Fibroblast of the aortic adventitia (primary cell): Measurements from ENCODE around the gene DSP. TPM values are rescaled to one million over a fixed set of nuclear protein-coding genes. Genes with fewer than 3 reads are reported as not detected.
A peak's percentile ranks its signal among the peaks of the same experiment; 100 is the strongest.

Source experiments
- DNase-seq: peaks from one replicate; pipeline ENCODE4 v3.0.0-alpha.2; 2010; ENCODE audit warnings: low read depth
- H3K4me3 ChIP-seq: 2 replicates; pipeline ENCODE4 v1.5.1; 2011; ENCODE audit warnings: low read depth, mild to moderate bottlenecking, control low read depth, low read length, moderate library complexity
- total RNA-seq: library from RNA; depleted of rRNA; stranded (reverse); fragments of >200 nt; gene quantifications from 2 replicates; pipeline ENCODE4 v1.2.3, GENCODE V29; 2012; ENCODE audit warnings: low replicate concordance
- TF ChIP-seq, protein P1 (sequence below): IDR thresholded peaks from 2 replicates; pipeline ENCODE4 v1.5.1; 2011; ENCODE audit warnings: mild to moderate bottlenecking, low read length, control low read depth, inconsistent platforms; ENCODE audit not compliant: insufficient read depth

Gene DSP
- total RNA-seq, 1 donor: 4.2 TPM

DNA sequence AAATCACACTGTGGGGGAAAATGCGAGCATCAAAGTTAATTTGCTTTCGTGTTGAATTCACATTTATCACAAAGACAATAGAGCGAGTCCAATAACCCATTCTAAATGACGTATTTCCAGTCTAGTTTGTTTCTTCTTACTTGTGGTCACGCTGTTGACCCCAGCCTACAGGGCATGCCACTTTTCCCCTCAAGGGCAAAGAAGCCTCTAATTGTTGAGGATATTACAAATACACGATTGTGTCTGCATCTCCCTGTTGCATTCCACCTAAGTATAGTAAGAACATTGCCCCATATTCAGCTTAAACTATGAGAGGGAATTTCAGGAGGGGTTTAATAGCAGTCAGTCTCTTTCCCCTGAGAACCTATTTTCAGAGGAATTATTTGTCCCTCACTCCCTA lies 37.4 kb upstream of the DSP start:
- DNase-seq: no peak
- TF ChIP-seq, protein P1, sequence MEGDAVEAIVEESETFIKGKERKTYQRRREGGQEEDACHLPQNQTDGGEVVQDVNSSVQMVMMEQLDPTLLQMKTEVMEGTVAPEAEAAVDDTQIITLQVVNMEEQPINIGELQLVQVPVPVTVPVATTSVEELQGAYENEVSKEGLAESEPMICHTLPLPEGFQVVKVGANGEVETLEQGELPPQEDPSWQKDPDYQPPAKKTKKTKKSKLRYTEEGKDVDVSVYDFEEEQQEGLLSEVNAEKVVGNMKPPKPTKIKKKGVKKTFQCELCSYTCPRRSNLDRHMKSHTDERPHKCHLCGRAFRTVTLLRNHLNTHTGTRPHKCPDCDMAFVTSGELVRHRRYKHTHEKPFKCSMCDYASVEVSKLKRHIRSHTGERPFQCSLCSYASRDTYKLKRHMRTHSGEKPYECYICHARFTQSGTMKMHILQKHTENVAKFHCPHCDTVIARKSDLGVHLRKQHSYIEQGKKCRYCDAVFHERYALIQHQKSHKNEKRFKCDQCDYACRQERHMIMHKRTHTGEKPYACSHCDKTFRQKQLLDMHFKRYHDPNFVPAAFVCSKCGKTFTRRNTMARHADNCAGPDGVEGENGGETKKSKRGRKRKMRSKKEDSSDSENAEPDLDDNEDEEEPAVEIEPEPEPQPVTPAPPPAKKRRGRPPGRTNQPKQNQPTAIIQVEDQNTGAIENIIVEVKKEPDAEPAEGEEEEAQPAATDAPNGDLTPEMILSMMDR: no peak

DNA sequence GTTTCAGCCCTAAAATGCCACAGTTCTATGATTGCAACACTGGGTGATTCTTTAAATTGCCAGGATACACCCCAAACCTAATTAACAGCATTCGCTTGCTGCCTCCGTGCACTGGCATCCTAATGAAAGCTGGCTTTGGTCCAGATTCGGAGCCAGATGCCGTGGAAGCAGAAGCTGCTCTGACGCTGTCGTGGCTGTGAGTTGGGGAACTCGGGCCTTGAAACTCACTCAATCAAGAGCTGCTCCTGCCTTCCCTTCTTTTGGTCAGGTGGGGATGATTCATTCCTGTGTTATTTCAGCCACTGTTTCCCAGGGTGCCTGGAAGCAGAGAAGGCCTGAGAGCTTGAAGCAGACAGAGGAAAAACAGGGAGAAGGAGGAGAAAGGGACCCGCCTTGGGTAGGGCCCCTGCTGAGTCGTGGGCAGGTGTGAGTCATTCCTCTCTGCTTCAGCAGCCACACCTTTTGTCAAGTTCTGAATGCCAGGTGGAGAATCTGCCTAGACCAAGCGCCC lies 36.2 kb upstream of the DSP start:
- H3K4me3 ChIP-seq: no peak overlapping the region
- peak; percentile 49 for DNase-seq

More for the DNA sequence above, 37.4 kb upstream of the DSP start:
- no peak overlapping the region for H3K4me3 ChIP-seq

DNA sequence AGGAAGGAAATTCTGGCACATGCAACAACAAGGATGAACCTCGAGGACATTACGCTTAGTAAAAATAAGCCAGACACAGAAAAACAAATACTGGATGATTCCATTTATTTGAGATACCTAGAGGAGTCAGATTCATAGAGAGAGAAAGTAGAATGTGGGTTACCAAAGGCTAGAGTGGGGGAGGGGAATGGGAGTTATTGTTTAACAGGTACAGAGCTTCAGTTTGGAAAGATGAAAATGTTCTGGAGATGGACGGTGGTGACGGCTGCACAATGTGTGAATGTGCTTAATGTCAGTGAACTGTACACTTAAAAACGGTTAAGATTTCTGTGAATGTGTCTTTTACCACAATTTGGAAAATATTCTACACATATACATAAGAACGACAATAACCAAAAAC lies 33.9 kb upstream of the DSP start:
- no peak overlapping the region for H3K4me3 ChIP-seq
- no peak for DNase-seq
- TF ChIP-seq, protein P1: no peak

More for the DNA sequence above, 36.2 kb upstream of the DSP start:
- TF ChIP-seq, protein P1: no peak

DNA sequence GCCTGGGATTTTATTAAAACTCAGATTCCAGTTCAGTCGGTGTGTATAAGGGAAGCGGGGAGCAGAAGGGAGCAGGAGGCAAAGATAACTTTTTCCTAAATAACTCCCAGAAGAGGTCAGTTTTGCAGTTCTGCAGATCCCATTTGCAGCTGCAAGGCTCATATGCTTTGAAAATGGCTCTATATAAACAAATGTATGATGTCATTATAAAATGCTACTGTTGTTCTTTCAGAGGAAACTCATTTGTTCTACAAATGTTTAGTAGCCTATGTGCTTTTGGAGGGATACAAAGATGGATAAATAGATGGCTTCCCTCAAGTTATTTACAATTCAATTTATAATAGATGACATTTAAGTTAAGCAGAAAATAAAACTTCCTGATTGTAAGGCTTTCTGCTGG lies 29.2 kb upstream of the DSP start:
- TF ChIP-seq, protein P1: no peak
- H3K4me3 ChIP-seq: no peak overlapping the region
- no peak for DNase-seq

DNA sequence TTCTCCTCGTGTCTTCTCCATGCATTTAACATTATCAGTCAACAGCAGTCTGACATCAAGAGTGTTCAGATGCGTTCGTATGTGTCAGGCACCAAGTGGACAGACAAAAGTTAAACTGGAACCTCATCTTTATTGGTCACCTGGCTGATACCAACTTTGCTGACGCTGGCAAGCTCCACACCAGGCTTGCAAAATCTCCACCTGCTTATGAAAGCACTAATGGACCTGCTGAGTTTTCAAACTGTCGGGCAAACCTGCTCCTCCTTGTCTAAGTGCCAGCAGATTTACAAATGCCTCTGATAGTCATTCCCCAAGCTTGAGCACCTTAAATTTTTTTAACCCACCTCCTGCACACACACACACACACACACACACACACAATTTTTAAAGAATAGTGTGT lies 27.9 kb upstream of the DSP start:
- H3K4me3 ChIP-seq: no peak overlapping the region
- TF ChIP-seq, protein P1: no peak
- DNase-seq: no peak

DNA sequence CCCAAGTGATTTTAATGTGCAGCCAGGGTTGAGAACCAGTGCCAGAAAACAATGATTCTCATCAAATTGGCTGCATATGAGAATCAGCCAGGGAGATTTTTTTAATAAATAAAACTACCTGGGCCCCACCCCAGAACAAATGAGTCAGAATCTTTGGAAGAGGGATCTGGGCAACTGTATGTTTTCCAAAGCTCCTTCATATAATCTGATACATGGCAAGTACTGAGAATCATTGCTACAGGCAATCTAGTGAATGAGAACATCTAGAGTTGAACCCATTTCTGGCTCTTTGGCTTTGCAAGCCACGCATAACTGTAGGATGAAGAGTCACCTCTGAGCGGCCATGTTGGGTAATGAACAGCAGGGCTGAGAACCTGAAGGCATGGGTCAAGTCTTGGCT lies 26.1 kb upstream of the DSP start:
- TF ChIP-seq, protein P1: no peak
- H3K4me3 ChIP-seq: no peak overlapping the region
- DNase-seq: no peak

DNA sequence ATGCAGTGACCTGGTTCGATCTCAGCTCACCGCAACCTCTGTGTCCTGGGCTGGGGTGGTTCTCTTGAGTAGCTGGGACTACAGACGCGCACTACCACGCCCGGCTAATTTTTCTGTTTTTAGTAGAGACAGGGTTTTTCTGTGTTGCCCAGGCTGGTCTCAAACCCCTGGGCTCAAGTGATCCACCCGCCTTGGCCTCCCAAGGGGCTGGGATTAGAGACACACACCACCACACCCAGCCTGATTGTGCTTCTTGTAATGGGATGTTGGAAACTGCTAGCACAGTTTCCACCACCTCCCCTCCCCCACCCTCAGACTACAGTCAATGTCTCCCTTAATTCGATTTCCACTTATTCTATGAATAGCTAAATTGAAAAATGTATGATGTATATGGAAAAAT lies 22.6 kb upstream of the DSP start:
- DNase-seq: no peak
- no peak overlapping the region for H3K4me3 ChIP-seq
- TF ChIP-seq, protein P1: no peak
